ENCODE data around the gene TEP1. TPM values are rescaled to one million over a fixed set of nuclear protein-coding genes. Genes with fewer than 3 reads are reported as not detected.
A peak's percentile ranks its signal among the peaks of the same experiment; 100 is the strongest.

The TEP1 gene
- total RNA-seq, 1 donor from 2014 or later: 22.8 TPM

DNA sequence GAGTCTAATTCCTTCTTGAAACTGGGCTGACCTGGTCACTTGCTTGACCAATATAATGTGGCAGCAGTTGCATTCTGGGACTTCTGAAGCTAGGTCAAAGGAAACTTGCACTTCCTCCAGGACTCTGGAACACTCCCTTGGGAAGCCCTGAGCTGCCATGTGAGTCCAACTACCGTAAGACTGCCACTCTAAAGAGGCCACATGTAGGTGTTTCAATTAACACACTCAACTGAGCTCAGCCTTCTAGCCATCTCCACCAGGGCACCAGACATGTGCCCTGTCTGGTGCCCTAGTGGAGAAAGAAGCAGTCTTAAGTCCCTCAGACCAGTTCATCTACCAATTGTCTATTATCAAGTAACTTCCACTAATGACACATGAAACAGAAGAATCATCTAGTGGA lies 6.1 kb upstream of the TEP1 start:
- Mint-ChIP-seq H3K4me3 (ENCODE audit: unreplicated experiment) (no peak overlapping the region), H3K4me1 (ENCODE audit: low read depth) (no peaks in the 10 kb centered on the region), H3K36me3 (ENCODE audit: low read depth) (no peaks in the 10 kb centered on the region), H3K9me3 (ENCODE audit: low read depth) (no peaks in the 10 kb centered on the region), H3K27ac (ENCODE audit: unreplicated experiment) (no peak overlapping the region), H3K27me3 (ENCODE audit: low read depth) (no peaks in the 10 kb centered on the region)
- no peak for DNase-seq (ENCODE audit: low spot score)
- TF ChIP-seq CTCF (IDR thresholded peaks at IDR 0.05): no peak

- Mint-ChIP-seq H3K27ac (ENCODE audit: unreplicated experiment) (no peak overlapping the region), H3K4me1 (ENCODE audit: low read depth) (peaks cover 7% of the 10 kb centered on the region), H3K36me3 (ENCODE audit: low read depth) (no peaks in the 10 kb centered on the region), H3K9me3 (ENCODE audit: low read depth) (no peaks in the 10 kb centered on the region), H3K27me3 (ENCODE audit: low read depth) (no peaks in the 10 kb centered on the region), H3K4me3 (ENCODE audit: unreplicated experiment) (no peak overlapping the region)
- no peak for DNase-seq (ENCODE audit: low spot score)
- no peak for TF ChIP-seq CTCF (IDR thresholded peaks at IDR 0.05)
Measured at GRCh38 chr14:20418501-20418909, 5.2 kb upstream of the TEP1 start.

GRCh38 chr14:20417250-20418186 lies 4.2 kb upstream of the TEP1 start:
- no peak overlapping the region for H3K4me3 Mint-ChIP-seq (ENCODE audit: unreplicated experiment)
- no peak for DNase-seq (ENCODE audit: low spot score)
- H3K27ac Mint-ChIP-seq (ENCODE audit: unreplicated experiment): no peak overlapping the region
- TF ChIP-seq CTCF (IDR thresholded peaks at IDR 0.05): no peak
- no peaks in the 10 kb centered on the region for H3K9me3 Mint-ChIP-seq (ENCODE audit: low read depth)
- H3K4me1 Mint-ChIP-seq (ENCODE audit: low read depth): peaks cover 9% of the 10 kb centered on the region
- no peaks in the 10 kb centered on the region for H3K27me3 Mint-ChIP-seq (ENCODE audit: low read depth)
- no peaks in the 10 kb centered on the region for H3K36me3 Mint-ChIP-seq (ENCODE audit: low read depth)

DNA sequence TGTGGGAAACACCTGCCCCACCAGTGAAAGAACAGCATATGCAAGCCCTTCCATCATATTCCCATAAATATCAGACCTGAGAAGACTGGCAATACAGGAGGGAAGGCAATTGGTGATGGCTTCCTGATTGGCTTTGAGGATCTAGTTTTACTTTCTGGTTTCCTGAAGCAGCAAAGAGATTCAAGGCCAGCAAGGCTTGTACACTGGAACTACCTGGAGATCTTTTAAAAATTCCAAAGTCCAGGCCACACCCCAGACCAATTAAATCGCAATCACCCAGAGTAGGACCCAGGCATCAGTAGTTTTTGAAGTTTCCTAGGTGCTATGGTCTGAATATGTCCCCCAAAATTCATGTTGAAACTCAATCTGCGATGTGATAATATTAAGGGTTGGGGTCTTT lies 2.9 kb upstream of the TEP1 start:
- H3K27me3 Mint-ChIP-seq (ENCODE audit: low read depth): no peaks in the 10 kb centered on the region
- no peaks in the 10 kb centered on the region for H3K36me3 Mint-ChIP-seq (ENCODE audit: low read depth)
- no peak for TF ChIP-seq CTCF (IDR thresholded peaks at IDR 0.05)
- no peak overlapping the region for H3K4me3 Mint-ChIP-seq (ENCODE audit: unreplicated experiment)
- no peaks in the 10 kb centered on the region for H3K9me3 Mint-ChIP-seq (ENCODE audit: low read depth)
- peaks cover 19% of the 10 kb centered on the region for H3K4me1 Mint-ChIP-seq (ENCODE audit: low read depth)
- no peak for DNase-seq (ENCODE audit: low spot score)
- no peak overlapping the region for H3K27ac Mint-ChIP-seq (ENCODE audit: unreplicated experiment)

- no peak overlapping the region for H3K4me3 Mint-ChIP-seq (ENCODE audit: unreplicated experiment)
- peak; percentile 83 for TF ChIP-seq CTCF (IDR thresholded peaks at IDR 0.05)
- peaks cover 23% of the 10 kb centered on the region for H3K4me1 Mint-ChIP-seq (ENCODE audit: low read depth)
- H3K9me3 Mint-ChIP-seq (ENCODE audit: low read depth): no peaks in the 10 kb centered on the region
- H3K27ac Mint-ChIP-seq (ENCODE audit: unreplicated experiment): no peak overlapping the region
- DNase-seq (ENCODE audit: low spot score): no peak
- peaks cover 2% of the 10 kb centered on the region for H3K36me3 Mint-ChIP-seq (ENCODE audit: low read depth)
- no peaks in the 10 kb centered on the region for H3K27me3 Mint-ChIP-seq (ENCODE audit: low read depth)
Measured at GRCh38 chr14:20415782-20416206, 2.5 kb upstream of the TEP1 start.

All from chondrocyte (in vitro differentiated cells).